GM19043 (cell line): Measurements from ENCODE around the gene OR5AP2.
"Not testable (repeated sequence)": the region's sequence is repeated elsewhere in the genome, so short reads cannot be mapped to it uniquely, and the experiment has no call there.

Experiments used
- ATAC-seq: cut with Tn5 transposase; IDR thresholded peaks from one replicate; pipeline ENCODE4 v1.9.1; 2021; ENCODE audit warnings: low read depth; ENCODE audit not compliant: unreplicated experiment

OR5AP2 gene

DNA sequence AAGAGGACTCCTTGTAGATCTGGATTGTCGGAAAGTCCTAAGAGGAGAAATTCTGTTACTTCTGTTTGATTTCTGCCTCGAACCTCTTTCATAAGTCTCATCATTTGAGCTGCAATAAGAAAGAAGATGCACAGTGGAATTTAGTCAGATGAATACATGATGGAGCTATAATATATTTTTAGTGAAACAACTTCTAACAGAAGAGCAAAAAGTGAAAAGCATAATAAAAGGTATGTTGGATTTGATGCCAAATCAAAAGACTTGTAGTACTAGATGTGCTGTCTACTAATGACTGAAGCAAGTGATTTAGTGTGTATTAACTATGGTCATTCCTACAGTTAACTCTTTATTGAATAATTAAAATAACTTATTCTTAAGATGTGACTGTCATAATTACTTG, at the start of gene OR5AP2:
Gene OR5AP2 (minus strand): TSS at position 101 of the 400 bp plus-strand sequence. CDS start 0 bp downstream, at position 101.
- no peak for ATAC-seq

GRCh38 chr11:56691179-56691578, 48.9 kb upstream of the OR5AP2 start:
- ATAC-seq, result not testable (repeated sequence)

GRCh38 chr11:56688554-56689100, 46.4 kb upstream of the OR5AP2 start:
- ATAC-seq, result no peak

DNA sequence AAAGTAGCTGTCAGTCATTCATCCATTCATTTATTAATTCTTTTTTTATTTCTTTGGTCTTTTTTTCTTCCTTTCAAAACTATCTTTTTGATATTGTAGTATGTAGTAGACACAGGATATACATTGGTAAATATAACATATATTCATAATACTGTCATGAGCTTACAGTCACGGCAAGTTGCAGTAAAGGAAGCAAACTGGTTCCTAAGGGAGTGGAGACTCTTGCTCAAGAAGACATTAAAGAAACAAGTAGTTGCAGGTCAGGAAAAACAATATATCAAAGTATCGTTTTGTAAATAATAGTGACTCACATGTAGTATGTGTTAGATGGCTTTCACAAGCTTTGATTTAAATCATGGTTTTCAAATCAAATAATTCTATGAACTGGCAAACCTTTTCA, 28.7 kb upstream of the OR5AP2 start:
- ATAC-seq, result no peak

DNA sequence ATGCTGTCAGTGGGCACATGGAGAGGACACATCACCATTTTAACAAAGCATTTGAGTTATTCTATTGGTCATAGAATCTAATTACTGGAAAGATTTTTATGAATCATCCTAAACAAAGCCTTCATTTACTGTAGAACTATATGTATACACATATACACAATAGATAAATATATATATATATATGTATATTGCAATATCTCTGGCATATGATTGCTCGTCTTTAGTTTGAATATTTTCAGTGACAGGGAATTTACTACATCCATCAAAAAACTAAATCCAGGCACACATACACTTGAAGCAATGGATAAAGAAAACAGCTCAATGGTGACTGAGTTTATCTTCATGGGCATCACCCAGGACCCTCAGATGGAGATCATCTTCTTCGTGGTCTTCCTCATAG, 21.1 kb upstream of the OR5AP2 start, which contains the start of gene OR5AR1:
Gene OR5AR1 (plus strand): TSS at position 301 of the 400 bp plus-strand sequence. CDS start 0 bp downstream, at position 301.
- no peak for ATAC-seq

GRCh38 chr11:56659755-56660154, 17.5 kb upstream of the OR5AP2 start:
- ATAC-seq, result no peak

DNA sequence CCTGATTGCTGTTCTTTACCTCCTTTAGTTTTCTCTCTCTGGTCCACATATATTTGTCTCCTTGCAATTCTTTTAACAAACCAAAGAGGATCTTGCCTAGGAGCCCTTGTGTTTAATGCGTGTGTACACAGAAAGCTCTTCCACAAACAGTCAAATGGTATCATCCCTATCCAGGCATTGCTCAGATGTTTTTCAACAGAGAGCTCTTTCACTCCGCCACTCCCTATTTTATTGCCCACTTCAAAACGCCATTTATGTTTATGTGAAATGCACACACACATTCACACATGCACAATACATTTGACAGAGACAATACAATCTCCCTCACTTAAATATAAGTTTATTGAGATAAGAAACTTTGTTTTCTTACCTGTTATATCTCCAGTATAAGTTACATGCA, 4.7 kb downstream of the OR5AP2 start:
- ATAC-seq, result no peak

DNA sequence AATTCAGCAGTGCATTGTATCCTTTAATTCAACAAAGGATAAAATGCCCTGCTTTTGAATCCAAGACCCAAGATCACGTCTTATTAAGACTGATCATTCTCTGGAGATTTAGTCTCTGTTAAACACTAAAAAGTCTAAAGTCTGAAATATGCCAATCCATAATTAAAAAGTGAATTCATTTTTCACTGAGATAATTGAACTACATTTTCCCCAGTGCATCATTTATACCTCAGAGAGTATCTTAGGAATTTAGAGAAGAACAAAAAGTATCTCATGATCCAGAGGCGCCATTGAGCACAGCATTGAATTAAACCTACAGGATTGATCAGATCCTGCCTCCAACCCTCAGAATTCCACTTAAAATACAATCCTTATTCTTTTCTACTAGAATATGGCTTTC, 5.4 kb downstream of the OR5AP2 start:
- no peak for ATAC-seq

GRCh38 chr11:56632329-56632728, 9.9 kb downstream of the OR5AP2 start:
- no peak for ATAC-seq

- no peak for ATAC-seq
Observed at GRCh38 chr11:56625946-56626345, 16.3 kb downstream of the OR5AP2 start.

- no peak for ATAC-seq
Observed at GRCh38 chr11:56624661-56625110, 17.6 kb downstream of the OR5AP2 start.

DNA sequence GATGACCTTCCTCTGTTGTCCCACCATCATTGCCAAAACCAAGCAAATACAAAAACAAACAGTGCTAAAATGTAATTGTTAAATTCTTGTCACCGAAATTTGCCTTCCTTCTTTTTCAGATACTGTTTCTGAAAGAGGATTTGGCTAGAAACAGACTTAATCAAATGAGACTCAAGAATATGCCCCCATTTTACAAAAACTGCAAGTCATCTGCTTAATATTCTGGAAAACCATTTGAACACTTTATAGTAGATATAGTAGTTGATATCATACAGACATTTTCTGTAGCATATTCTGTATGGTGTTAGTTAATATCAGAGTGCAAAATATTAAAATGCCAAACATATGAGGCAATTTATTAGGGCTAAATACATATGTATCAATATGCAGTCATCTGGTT, 31.1 kb downstream of the OR5AP2 start:
- no peak for ATAC-seq

GRCh38 chr11:56592088-56592717, 50.0 kb downstream of the OR5AP2 start:
- not testable (repeated sequence) for ATAC-seq
